HS-27A (cell line): Measurements from ENCODE around the gene ASXL2.
"Not testable (repeated sequence)": the region's sequence is repeated elsewhere in the genome, so short reads cannot be mapped to it uniquely, and the experiment has no call there.

Experiments used
- DNase-seq: peaks from one replicate; pipeline ENCODE4 v3.0.0-alpha.2; 2012; ENCODE audit warnings: low read depth, missing footprints

ASXL2 gene

GRCh38 chr2:25736899-25737515, 141.3 kb downstream of the ASXL2 start:
- DNase-seq, result no peak

GRCh38 chr2:25735835-25736234, 142.5 kb downstream of the ASXL2 start:
- DNase-seq, result no peak

- no peak for DNase-seq
These were observed 149.7 kb downstream of the ASXL2 start for GRCh38 chr2:25728559-25728958.

GRCh38 chr2:25726522-25726921, 151.8 kb downstream of the ASXL2 start:
- no peak for DNase-seq

GRCh38 chr2:25725877-25726276, 152.4 kb downstream of the ASXL2 start:
- no peak for DNase-seq

- no peak for DNase-seq
These were observed 153.5 kb downstream of the ASXL2 start for GRCh38 chr2:25724756-25725155.

GRCh38 chr2:25722224-25722623, 156.1 kb downstream of the ASXL2 start:
- DNase-seq, result no peak

- no peak for DNase-seq
These were observed 157.7 kb downstream of the ASXL2 start for GRCh38 chr2:25720575-25720974.

GRCh38 chr2:25714740-25715139, 163.5 kb downstream of the ASXL2 start:
- DNase-seq, result no peak

- DNase-seq, result no peak
These were observed 165.8 kb downstream of the ASXL2 start for GRCh38 chr2:25712455-25712854.

GRCh38 chr2:25711675-25712354, 166.5 kb downstream of the ASXL2 start:
- DNase-seq, result no peak

GRCh38 chr2:25710750-25711149, 167.5 kb downstream of the ASXL2 start:
- no peak for DNase-seq

GRCh38 chr2:25709349-25709748, 168.9 kb downstream of the ASXL2 start:
- DNase-seq, result no peak

GRCh38 chr2:25707927-25708590, 170.2 kb downstream of the ASXL2 start:
- no peak for DNase-seq

GRCh38 chr2:25705575-25705974, 172.7 kb downstream of the ASXL2 start:
- not testable (repeated sequence) for DNase-seq

- DNase-seq, result no peak
These were observed 176.5 kb downstream of the ASXL2 start for GRCh38 chr2:25701801-25702200.

GRCh38 chr2:25700221-25700660, 178.0 kb downstream of the ASXL2 start:
- no peak for DNase-seq

- DNase-seq, result no peak
These were observed 179.1 kb downstream of the ASXL2 start for GRCh38 chr2:25699216-25699615.

GRCh38 chr2:25698752-25699151, 179.5 kb downstream of the ASXL2 start:
- DNase-seq, result no peak

GRCh38 chr2:25697559-25698341, 180.5 kb downstream of the ASXL2 start:
- DNase-seq, result no peak

- DNase-seq, result no peak
These were observed 185.4 kb downstream of the ASXL2 start for GRCh38 chr2:25692737-25693445.

GRCh38 chr2:25692143-25692542, 186.1 kb downstream of the ASXL2 start:
- DNase-seq, result no peak
